Measurements from ENCODE around the gene P3H1. TPM values are rescaled to one million over a fixed set of nuclear protein-coding genes. Genes with fewer than 3 reads are reported as not detected.

P3H1 gene
- total RNA-seq, 1 donor from 2014 or later: 86.0 TPM

GRCh38 chr1:42698081-42698813, 68.6 kb downstream of the P3H1 start:
- Mint-ChIP-seq H3K4me1 (ENCODE audit: low read depth, unreplicated experiment) (peaks cover 1% of the 10 kb centered on the region), H3K36me3 (ENCODE audit: unreplicated experiment) (no peaks in the 10 kb centered on the region), H3K9me3 (ENCODE audit: unreplicated experiment) (peaks cover 2% of the 10 kb centered on the region), H3K27ac (ENCODE audit: unreplicated experiment) (no peak overlapping the region), H3K27me3 (ENCODE audit: unreplicated experiment) (no peaks in the 10 kb centered on the region), H3K4me3 (ENCODE audit: unreplicated experiment) (no peak overlapping the region)
- no peak for DNase-seq
- TF ChIP-seq CTCF (IDR thresholded peaks at IDR 0.05; ENCODE audit: partially characterized antibody, unreplicated experiment): no peak

Other genes starting within 250 kb of the P3H1 start
- 22.6 TPM for gene PPIH, start 108.6 kb downstream of the P3H1 start, total RNA-seq (ENCODE audit: unreplicated experiment)
- gene YBX1, start 84.6 kb downstream of the P3H1 start, total RNA-seq (ENCODE audit: unreplicated experiment): 531 TPM
- not detected for gene CLDN19, start 26.8 kb downstream of the P3H1 start, total RNA-seq (ENCODE audit: unreplicated experiment)
- 21.6 TPM for gene C1orf50, start 221 bp upstream of the P3H1 start, total RNA-seq (ENCODE audit: unreplicated experiment)
- 0.32 TPM for gene TMEM269, start 18.0 kb upstream of the P3H1 start, total RNA-seq (ENCODE audit: unreplicated experiment)
- gene ERMAP, start 50.1 kb upstream of the P3H1 start, total RNA-seq (ENCODE audit: unreplicated experiment): 4.9 TPM
- gene SVBP, start 50.4 kb upstream of the P3H1 start, total RNA-seq (ENCODE audit: unreplicated experiment): 100 TPM
- gene ZNF691, start 79.6 kb upstream of the P3H1 start, total RNA-seq (ENCODE audit: unreplicated experiment): 9.5 TPM
- gene SLC2A1, start 191.8 kb upstream of the P3H1 start, total RNA-seq (ENCODE audit: unreplicated experiment): 25.0 TPM